ENCODE measurements around the gene ZNF619. TPM values are rescaled to one million over a fixed set of nuclear protein-coding genes. Genes with fewer than 3 reads are reported as not detected.

The ZNF619 gene
- polyA plus RNA-seq, 3 donors: 1.0 to 1.6 (median 1.3) TPM

DNA sequence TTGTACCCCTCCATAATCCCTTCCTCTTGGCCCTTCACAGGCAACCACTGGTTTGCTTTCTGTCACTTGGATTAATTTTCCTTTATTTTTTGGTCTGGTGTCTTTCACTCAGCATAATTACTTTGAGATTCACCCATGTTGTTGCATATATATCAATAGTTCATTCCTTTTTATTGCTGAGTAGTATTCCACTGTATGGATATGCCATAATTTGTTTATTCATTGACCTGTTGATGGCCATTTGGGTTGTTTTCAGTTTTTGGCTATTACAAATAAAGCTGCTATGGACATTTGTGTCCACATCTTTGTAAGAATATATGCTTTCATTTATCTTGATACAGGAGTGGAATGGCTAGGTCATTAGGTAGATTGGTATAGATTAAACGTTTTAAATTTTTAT lies 41.9 kb downstream of the ZNF619 start:
- WGBS, 3 donors: 75 to 98% (median 87%) methylated on average over 1 of the region's 1 CpG

DNA sequence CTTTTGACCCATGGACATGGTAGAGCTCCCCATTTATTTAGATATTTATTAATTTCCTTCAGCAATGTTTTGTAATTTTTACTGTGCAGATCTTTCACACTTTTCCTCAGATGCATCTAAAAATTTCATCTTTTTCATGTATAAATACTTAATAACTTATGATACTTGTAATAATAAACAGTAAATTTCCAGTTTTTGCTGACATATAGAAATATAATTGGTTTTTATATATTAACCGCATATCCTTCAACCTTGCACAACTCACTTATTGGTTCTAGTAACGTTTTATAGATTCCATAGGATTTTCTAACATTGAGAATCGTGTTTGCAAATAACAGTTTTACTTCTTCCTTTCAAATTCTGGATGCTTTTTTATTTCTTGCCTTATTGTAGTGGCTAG lies 44.3 kb downstream of the ZNF619 start:
- 73 to 97% (median 94%) methylated on average over 3 of the region's 3 CpGs for WGBS, 3 donors
- no peak overlapping the region for H3K27ac ChIP-seq (ENCODE audit: low read depth, low read length)

More for the DNA sequence above, 41.9 kb downstream of the ZNF619 start:
- H3K27ac ChIP-seq (ENCODE audit: low read depth, low read length): no peak overlapping the region

GRCh38 chr3:40523781-40524180 lies 46.9 kb downstream of the ZNF619 start:
- 32 to 69% (median 66%) methylated on average over 2 of the region's 2 CpGs for WGBS, 3 donors
- H3K27ac ChIP-seq (ENCODE audit: low read depth, low read length): no peak overlapping the region

DNA sequence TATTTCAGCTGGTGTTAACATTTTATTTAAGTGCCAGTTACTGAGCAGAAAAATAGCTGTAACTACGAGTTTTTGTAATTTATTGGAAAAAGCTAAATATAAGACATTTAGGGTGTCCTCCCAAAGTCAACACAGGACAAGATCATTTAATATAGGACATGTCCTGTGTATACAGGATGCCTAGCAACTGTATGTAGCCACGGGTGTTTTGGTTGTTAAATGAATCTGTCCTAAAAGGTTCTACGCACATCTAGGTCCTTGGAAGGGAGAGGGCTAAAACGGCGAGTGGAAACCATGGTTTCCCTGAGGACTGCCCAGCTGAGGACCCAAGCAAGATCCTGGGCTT lies 47.3 kb downstream of the ZNF619 start:
- H3K27ac ChIP-seq (ENCODE audit: low read depth, low read length): peak overlapping the region; percentile 91
- WGBS, 3 donors: 10 to 29% (median 29%) methylated on average over 5 of the region's 5 CpGs

- H3K27ac ChIP-seq (ENCODE audit: low read depth, low read length): peak within 1 kb of the TSS; percentile 91
- WGBS, 3 donors: 1% methylated on average over 53 to 59 of the region's 59 CpGs
Observed at GRCh38 chr3:40524568-40525285, 47.8 kb downstream of the ZNF619 start, which contains the start of gene ZNF621. Gene ZNF621 (plus strand): TSS chr3:40524960. CDS start chr3:40525841, 881 bp downstream.

- no peak overlapping the region for H3K27ac ChIP-seq (ENCODE audit: low read depth, low read length)
- WGBS, 3 donors: 96 to 99% (median 96%) methylated on average over 3 of the region's 3 CpGs
Observed at GRCh38 chr3:40528426-40528825, 51.5 kb downstream of the ZNF619 start.

- 96 to 98% (median 97%) methylated on average over 5 of the region's 5 CpGs for WGBS, 3 donors
Observed at GRCh38 chr3:40532252-40532651, 55.3 kb downstream of the ZNF619 start.

GRCh38 chr3:40534283-40534682 lies 57.4 kb downstream of the ZNF619 start:
- H3K27ac ChIP-seq (ENCODE audit: low read depth, low read length): no peak overlapping the region

More at GRCh38 chr3:40532252-40532651, 55.3 kb downstream of the ZNF619 start:
- H3K27ac ChIP-seq (ENCODE audit: low read depth, low read length): no peak overlapping the region

Other genes with a start within 250 kb of the ZNF619 start
- 100 to 1,000 TPM in 1 of 3 donors, 10 to 100 TPM in 2; 41.9 to 115 (median 91.3) TPM for gene EIF1B, start 167.4 kb upstream of the ZNF619 start, polyA plus RNA-seq
- gene ENTPD3, start 89.9 kb upstream of the ZNF619 start, polyA plus RNA-seq: 10 to 100 TPM in 1 of 3 donors, 1 to 10 TPM in 2; 1.6 to 10.4 (median 1.7) TPM
- gene RPL14, start 19.8 kb upstream of the ZNF619 start, polyA plus RNA-seq: 1,000 to 10,000 TPM; 1,171 to 1,861 (median 1,277) TPM
- gene ZNF620, start 28.9 kb downstream of the ZNF619 start, polyA plus RNA-seq: 1 to 10 TPM; 1.3 to 1.7 (median 1.3) TPM
- 10 to 100 TPM in 1 of 3 donors, 1 to 10 TPM in 2; 4.5 to 11.2 (median 8.1) TPM for gene ZNF621, start 47.8 kb downstream of the ZNF619 start, polyA plus RNA-seq